Measurements from ENCODE around the gene S100A6. TPM values are rescaled to one million over a fixed set of nuclear protein-coding genes. Genes with fewer than 3 reads are reported as not detected.

Gene S100A6
- total RNA-seq, 1 donor from 2014 or later = 1,046 TPM

DNA sequence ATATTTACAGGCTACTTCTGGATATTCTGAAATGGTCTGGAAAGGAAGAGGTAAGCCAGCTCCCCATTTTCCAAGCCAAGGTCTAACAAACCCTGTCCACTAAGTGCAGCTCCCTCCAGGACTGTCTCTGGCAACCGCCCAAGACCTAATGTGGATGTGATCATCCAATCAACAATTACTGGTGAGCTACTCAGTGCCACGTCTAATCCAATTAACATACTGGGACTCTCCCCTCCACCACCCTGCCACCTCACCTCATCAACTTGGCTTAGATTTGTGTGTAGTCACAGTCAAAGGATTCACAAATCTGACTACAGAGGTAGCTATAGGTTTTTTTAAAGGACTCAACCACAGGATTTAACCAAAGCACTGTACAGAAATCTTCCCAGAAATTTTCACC is 49.9 kb downstream of the S100A6 start:
- Histone ChIP-seq H3K27ac (no peak overlapping the region), H3K36me3 (no peaks in the 10 kb centered on the region), H3K4me3 (no peak overlapping the region), H3K27me3 (no peaks in the 10 kb centered on the region), H3K4me1 (no peaks in the 10 kb centered on the region), H3K9me3 (no peaks in the 10 kb centered on the region)
- DNase-seq (no peak), ATAC-seq (no peak)
- intact Hi-C loops (cut with DNase I) = no loop called here
- TF ChIP-seq, protein P1, sequence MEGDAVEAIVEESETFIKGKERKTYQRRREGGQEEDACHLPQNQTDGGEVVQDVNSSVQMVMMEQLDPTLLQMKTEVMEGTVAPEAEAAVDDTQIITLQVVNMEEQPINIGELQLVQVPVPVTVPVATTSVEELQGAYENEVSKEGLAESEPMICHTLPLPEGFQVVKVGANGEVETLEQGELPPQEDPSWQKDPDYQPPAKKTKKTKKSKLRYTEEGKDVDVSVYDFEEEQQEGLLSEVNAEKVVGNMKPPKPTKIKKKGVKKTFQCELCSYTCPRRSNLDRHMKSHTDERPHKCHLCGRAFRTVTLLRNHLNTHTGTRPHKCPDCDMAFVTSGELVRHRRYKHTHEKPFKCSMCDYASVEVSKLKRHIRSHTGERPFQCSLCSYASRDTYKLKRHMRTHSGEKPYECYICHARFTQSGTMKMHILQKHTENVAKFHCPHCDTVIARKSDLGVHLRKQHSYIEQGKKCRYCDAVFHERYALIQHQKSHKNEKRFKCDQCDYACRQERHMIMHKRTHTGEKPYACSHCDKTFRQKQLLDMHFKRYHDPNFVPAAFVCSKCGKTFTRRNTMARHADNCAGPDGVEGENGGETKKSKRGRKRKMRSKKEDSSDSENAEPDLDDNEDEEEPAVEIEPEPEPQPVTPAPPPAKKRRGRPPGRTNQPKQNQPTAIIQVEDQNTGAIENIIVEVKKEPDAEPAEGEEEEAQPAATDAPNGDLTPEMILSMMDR (IDR thresholded peaks at IDR 0.05) = no peak

Other genes starting within 250 kb of the S100A6 start
- gene PGLYRP3, start 223.0 kb downstream of the S100A6 start, total RNA-seq = not detected
- gene PGLYRP4, start 187.2 kb downstream of the S100A6 start, total RNA-seq = not detected
- gene S100A9, start 178.1 kb downstream of the S100A6 start, total RNA-seq = 418 TPM
- gene S100A12, start 160.4 kb downstream of the S100A6 start, total RNA-seq = 22.8 TPM
- gene S100A8, start 144.9 kb downstream of the S100A6 start, total RNA-seq = 266 TPM
- gene S100A7A, start 119.5 kb downstream of the S100A6 start, total RNA-seq = not detected
- gene S100A7, start 75.3 kb downstream of the S100A6 start, total RNA-seq = not detected
- not detected for gene S100A5, start 4.9 kb upstream of the S100A6 start, total RNA-seq
- 377 TPM for gene S100A4, start 9.8 kb upstream of the S100A6 start, total RNA-seq
- gene S100A3, start 13.3 kb upstream of the S100A6 start, total RNA-seq = 1.3 TPM
- gene S100A2, start 29.9 kb upstream of the S100A6 start, total RNA-seq = 5.6 TPM
- 69.6 TPM for gene S100A16, start 77.1 kb upstream of the S100A6 start, total RNA-seq
- gene S100A14, start 80.3 kb upstream of the S100A6 start, total RNA-seq = 112 TPM
- 76.1 TPM for gene S100A13, start 91.5 kb upstream of the S100A6 start, total RNA-seq
- gene S100A1, start 92.4 kb upstream of the S100A6 start, total RNA-seq = not detected
- 63.5 TPM for gene CHTOP, start 98.1 kb upstream of the S100A6 start, total RNA-seq
- gene SNAPIN, start 122.7 kb upstream of the S100A6 start, total RNA-seq = 32.7 TPM
- gene ILF2, start 135.0 kb upstream of the S100A6 start, total RNA-seq = 86.1 TPM
- 69.4 TPM for gene NPR1, start 142.7 kb upstream of the S100A6 start, total RNA-seq
- 72.3 TPM for gene INTS3, start 192.1 kb upstream of the S100A6 start, total RNA-seq
- 105 TPM for gene SLC27A3, start 239.4 kb upstream of the S100A6 start, total RNA-seq